GM21786 (cell line): ENCODE results near the gene SH3BP5.

ENCODE experiments used
- ATAC-seq: cut with Tn5 transposase; IDR thresholded peaks from one replicate; pipeline ENCODE4 v1.9.1; 2021; ENCODE audit not compliant: unreplicated experiment

Gene SH3BP5

GRCh38 chr3:15260531-15260930, 71.9 kb downstream of the SH3BP5 start:
- no peak for ATAC-seq

- no peak for ATAC-seq
Observed at GRCh38 chr3:15258720-15259119, 73.7 kb downstream of the SH3BP5 start.

DNA sequence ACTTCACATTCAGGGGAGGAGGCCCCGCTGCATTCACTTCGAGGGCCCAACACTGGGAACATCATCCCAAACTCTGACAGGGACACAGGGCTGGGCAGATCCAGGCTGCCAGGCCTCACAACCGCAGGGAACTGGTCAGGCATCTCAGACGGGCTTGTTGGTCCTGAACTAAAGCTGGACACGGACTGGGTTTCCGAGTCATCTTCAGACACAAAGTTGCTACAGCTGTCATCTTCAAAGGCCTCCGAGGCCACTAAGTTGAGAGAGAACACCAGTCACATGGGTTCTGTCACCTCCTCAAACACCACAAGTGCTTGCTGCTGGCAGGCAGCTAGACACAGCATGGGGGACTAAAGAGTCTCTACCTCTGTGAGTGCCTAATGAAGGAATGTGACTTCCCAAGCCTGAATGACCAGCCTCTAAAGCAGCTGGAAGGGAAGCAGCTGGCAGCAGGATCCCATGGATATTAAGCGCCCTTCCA, 75.5 kb downstream of the SH3BP5 start:
- no peak for ATAC-seq

DNA sequence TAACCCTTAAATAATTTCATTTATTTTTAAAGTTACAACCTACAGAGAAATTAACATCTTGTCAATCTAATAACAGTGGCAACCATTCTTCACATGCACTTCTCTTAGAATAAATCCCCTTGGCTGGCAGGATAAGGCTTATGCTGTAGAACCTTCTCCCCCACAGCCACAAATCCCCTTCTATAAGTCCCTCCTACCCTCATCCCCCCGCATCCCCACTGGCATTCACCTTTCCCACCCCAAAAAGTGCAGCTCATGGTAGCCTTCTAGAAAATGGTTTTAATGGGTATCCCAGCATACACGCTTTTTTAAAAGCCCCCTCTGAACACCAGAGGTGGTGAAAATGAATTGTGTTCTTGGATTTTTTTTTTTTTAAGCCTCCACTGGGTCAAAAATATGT, 77.2 kb downstream of the SH3BP5 start:
- ATAC-seq, result no peak

DNA sequence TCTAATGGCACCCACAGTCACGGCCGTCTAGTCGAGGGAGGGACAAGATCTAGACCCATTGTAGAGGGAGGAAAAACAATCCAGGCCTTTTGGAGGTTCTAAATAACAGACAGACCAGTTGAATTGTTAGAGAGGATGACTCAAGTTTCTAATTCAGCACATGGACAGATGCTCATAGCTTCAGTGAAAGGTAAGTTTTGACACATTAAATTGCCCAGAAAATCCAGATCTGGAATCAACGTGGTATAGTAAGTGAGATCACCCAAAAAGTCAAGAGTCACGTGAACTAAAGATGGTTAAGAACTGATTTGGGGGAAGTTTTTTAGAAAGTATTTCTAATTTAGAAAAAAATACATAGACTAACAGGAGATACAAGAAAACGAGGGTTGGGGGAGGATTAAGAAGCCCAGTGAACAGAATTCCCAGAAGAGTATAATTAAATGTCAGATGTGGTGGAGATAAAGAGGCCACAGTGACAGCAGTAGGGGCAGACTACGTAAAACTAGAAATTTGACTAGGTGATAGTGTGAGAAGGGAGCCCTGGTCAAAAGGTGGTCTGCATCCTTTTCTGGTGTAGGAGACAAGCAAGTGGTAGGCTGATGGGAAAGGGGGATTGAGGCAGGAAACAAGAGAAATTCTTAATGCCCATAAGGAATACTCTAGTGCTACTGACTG, 79.2 kb downstream of the SH3BP5 start:
- no peak for ATAC-seq

- ATAC-seq, result no peak
Observed at GRCh38 chr3:15246186-15246585, 86.2 kb downstream of the SH3BP5 start.

DNA sequence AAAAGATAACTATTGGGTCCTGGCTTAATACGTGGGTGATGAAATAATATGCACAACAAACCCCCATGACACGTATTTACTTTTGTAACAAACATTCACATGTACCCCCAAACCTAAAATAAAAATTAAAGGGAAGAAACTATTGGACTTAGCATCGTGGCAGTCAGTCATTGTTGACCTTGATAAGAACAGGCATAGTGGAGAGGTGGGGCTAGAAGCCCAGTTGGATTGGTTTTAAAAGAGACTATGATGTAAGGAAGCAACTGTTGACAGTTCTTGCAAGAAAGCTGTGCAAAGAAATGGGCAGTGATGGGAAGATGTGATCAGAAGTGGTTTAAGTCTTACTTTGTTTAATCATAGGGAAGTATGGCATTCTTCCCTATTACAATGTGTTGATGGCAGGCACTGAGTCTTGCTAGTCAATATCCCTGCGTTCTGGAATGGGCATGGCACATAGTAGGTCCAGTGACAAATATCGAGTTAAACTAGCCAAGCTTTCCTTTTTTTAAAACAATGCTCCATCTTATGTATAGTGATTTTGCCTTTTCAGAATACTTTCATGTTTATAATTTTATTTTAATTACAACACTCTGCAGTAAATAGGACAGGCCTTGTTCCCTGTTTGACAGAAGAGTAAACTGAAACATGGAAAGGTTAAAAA, 88.4 kb downstream of the SH3BP5 start:
- ATAC-seq, result no peak

- no peak for ATAC-seq
Observed at GRCh38 chr3:15241341-15241740, 91.0 kb downstream of the SH3BP5 start.

DNA sequence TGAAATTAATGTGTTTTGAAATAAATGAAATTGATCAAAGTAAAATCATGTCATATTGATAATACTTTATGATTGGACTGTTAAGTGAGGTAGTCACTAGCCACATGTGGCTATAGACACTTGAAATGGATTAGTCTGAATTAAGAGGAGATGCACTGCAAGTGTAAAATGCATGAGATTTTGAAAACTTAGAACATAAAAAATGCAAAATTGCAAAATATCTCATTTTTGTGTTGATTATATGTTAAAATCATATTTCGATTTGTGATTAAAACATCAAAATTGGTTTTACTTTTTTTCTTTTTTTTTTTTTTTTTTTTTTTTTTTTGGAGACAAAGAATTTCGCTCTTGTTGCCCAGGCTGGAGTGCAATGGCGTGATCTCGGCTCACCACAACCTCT, 103.1 kb downstream of the SH3BP5 start:
- no peak for ATAC-seq

- ATAC-seq, result no peak
Observed at GRCh38 chr3:15228147-15228546, 104.2 kb downstream of the SH3BP5 start.

- no peak for ATAC-seq
Observed at GRCh38 chr3:15223685-15224572, 108.5 kb downstream of the SH3BP5 start.

DNA sequence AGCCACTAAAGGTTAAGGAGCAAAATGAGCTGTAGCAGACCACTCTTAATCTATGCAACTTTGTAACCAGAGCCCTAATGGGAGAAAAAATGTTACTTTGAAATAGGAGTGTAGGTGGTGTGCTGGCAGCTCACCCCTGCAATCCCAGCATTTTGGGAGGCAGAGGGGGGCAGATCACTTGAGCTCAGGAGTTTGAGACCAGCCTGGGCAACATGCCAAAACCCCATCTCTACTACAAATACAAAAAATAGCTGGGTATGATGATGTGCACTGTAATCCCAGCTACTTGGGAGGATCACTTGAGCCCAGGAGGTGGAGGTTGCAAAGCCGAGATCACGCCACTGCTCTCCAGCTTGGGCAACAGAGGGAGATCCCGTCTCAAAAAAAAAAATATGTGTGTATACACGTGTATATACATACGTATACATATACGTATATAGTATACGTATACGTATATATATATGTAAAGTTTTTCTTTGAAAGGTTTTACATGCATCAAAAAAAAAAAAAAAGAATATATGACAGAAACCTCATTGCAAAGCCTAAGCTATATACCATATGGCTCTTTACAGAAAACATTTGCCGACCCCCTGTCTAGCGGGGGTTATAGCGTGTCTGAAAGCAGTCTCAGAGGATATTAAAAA, 110.7 kb downstream of the SH3BP5 start:
- ATAC-seq, result no peak

DNA sequence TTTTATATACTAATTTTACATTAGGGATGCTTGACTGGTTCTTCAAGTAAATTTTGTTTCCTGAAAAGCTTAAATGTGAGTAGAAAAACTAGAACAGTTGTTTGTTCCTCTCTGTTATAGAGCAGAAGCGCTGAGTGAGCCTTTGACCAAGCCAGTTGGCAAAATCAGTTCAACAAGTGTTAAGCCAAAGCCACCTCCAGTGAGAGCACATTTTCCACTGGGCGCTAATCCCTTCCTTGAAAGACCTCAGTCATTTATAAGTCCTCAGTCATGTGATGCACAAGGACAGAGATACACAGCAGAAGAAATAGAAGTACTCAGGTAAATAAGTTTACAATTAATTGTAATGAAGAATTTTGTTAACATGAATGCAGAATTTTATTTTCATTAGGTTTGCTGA, 111.7 kb downstream of the SH3BP5 start:
- ATAC-seq, result no peak

- ATAC-seq, result no peak
Observed at GRCh38 chr3:15220056-15220455, 112.3 kb downstream of the SH3BP5 start.

DNA sequence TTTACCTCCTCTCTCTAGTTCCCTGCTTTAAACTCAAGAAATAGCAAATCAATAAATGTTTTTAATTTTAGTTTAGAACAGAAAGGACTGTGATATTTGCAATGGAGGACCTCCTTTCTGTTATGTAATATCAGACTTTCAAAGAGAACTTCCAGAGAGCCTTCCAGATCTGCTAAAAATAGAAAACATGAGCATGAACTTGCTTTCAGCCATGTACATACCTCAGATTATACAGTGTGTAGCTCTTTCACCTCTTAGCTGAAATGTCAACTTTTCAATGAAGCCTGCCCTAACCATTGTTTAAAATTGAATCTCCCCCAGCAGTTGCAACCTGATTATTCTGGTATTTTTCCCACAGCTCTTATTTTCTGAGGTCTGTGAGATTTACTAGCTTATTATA, 113.7 kb downstream of the SH3BP5 start:
- ATAC-seq, result no peak

DNA sequence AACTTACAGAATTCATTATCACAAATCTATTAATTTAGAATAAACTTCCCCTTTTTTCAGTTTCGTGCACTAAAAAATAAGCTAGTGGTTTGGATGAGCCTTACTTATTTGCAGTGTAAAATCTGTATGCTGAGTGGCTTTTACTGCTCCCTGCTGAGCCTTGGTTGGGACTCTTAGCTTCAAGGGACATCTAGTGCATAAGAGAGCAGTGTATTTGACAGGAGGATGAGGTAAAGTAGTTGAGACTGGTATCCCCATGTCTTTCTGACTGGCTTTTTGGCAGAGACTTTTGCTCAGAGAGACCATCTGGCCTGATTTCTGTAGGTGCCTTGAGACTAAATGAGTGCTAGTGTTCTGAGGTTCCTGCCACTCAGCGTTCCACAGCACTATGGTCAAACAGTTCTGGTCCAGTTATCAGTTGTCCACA, 114.5 kb downstream of the SH3BP5 start:
- ATAC-seq, result no peak

DNA sequence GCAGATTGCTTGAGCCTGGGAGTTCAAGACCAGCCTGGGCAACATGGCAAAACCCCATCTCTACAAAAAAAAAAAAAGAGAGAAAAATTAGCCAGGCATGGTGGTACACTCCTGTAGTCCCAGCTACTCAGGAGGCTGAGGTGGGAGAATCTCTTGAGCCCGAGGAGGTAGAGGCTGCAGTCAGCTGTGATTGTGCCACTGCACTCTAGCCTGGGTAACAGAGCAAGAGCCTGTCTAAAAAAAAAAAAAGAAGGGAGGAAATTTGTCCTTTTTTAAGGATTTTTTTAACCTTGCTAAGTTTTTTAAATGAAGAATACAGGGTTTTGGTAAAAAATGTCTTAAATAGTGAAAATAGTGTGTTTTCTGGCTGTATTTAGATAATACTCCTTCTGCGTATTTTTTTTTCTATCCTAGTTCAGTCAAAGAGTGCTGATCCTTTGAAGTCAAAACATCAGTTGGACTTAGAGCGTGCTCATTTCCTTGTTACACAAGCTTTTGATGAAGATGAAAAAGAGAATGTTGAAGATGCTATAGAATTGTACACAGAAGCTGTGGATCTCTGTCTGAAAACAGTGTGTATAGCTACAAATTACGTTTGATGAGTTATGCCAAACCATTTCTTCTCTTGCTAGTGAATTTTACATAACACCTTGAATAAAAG, 115.2 kb downstream of the SH3BP5 start:
- no peak for ATAC-seq

DNA sequence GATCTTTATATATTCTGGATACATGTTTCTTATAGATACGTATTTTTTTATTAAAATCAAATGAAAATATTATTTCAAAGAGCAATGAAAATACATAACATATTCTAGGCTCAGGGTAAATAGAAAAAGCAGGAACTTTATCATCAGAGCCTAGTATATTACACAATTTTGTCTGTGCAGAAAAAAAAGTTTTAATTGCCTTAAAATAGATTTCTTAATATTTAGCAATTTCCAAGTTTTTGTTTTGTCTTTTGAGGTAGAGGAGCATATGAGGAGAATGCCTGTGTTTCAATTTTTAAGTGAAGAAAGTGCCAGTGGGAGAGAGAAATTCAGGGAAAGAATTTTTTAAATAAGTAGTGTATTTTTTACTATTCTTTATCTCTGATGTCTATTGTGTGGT, 115.9 kb downstream of the SH3BP5 start:
- ATAC-seq, result no peak

- no peak for ATAC-seq
Observed at GRCh38 chr3:15215996-15216395, 116.4 kb downstream of the SH3BP5 start.

DNA sequence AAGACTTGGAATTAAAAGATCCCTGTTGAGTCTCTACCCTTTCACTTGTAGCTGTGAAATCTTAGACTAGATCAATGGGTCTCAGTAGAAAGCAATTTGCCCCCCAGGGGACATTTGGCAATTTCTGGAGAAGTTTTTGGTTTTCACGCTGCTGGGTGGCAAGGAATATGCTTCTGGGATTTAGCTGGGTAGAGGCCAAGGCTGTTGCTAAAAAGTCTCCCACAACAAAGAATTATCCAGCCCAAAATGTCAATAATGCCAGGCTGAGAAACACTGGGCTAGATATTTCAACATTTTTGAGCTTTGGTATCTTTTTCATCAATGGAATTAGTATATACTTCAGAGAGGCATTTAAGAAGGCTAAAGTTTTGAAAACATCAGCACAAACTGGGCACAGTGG, 117.6 kb downstream of the SH3BP5 start:
- no peak for ATAC-seq

GRCh38 chr3:15211937-15212336, 120.4 kb downstream of the SH3BP5 start:
- no peak for ATAC-seq
